GM21447 (cell line): Measurements from ENCODE around the gene MMRN2.

ENCODE experiments used
- ATAC-seq: cut with Tn5 transposase; IDR thresholded peaks from one replicate; pipeline ENCODE4 v1.9.1; 2021; ENCODE audit not compliant: unreplicated experiment

Gene MMRN2

DNA sequence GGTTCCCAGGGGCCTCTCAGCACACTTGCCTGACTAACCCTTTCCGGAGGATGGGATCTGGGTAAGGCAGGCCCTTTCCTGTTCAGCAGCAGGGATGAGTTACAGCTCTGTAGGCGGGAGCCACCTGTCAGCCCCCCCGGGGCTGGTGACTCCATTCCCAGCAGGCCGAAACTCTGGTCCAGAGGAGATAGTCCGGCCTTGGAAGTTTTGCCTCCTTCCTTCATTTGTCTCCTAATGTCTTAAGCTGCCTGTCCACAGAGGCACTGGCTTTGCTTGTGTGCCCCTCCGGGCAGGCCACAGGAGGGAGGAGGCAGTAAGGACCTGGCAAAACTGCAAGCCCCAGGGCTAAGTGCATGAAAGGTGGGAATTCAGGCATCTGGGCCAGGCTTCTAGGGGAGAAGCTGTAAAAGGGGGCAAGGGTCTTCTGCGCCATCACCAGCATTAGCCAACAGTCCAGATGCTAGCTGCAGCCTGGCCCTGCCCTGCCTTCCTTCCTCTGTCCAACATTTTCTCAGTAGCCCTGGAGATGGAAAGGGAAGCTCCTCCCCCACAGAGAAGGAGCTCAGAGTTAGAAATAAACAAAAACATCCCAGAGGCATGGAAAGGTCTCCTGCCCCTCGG, 12.1 kb upstream of the MMRN2 start:
- no peak for ATAC-seq

DNA sequence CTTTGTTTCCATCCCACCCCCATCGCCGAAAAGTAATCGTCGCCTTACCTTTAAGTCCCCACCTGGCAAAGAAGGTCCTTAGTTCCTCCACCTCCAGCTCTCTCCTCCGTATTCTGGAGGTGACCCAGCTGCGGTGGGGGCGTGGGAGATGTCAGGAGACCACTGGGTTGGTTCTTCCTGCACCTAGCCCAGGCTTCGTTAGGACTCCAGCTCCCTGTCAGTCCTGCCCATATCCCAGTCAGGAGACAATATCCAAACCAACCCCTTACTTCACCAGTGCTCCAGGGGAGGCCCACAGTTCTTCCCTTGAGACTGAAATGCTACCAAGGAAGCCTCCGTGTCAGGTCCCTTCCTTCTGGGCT, 11.6 kb upstream of the MMRN2 start:
- ATAC-seq = no peak

DNA sequence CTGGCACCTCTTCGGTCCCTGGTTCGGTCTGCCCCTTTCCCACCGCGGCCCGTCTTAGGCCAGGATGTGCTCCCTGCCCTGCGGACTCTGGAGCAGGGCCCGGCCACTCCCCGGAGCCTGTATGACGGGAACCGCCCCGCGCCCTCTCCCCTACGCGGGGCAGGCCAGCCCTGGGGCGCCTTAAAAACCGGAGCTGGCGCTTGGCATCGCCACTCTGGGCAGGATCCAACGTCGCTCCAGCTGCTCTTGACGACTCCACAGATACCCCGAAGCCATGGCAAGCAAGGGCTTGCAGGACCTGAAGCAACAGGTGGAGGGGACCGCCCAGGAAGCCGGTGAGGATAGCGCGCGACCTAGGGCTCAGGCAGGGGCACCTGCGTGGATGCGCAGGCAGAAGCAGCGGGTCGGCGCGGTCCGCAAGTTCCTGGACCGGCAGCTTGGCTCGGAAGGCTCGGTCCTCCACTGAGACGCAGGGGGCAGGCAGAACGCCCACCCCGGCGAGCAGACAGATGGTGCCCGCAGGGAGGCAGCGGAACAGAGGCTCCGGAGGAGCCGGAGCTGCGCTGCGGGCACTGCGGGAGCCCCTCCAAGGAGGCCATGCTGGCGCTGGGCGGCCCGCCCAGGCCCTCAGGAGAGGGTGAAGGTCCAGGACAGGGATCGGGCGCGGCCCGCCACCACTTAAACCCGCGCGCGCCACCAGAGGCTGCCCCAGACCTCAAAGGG, 11.0 kb upstream of the MMRN2 start, which contains the start of gene ADIRF:
Gene ADIRF (plus strand): TSS at position 212 of the 723 bp plus-strand sequence. CDS start 63 bp downstream, at position 275.
- ATAC-seq = no peak

DNA sequence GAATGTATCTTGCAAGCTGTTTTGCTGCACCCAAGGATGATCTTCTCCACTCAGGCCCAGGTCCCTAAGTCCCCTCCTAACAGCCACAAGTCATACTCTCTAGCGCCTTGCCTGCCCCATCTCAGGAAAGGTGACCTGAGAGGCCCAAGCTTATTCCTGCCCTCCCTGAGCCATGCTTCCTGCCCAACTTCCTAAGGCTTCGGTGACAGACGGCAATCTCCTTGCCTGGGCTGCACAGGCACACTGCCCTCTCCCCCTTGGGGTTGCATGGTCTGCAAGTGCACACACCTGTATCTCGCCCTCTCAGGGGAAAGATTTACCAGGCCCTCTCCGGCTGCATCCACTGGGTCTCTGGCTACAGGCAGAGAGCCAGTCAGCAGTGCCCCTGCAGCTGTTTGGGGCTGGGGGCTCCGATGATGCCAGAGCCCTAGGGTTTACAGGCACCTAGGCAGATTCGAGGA, 10.1 kb upstream of the MMRN2 start:
- ATAC-seq = no peak

DNA sequence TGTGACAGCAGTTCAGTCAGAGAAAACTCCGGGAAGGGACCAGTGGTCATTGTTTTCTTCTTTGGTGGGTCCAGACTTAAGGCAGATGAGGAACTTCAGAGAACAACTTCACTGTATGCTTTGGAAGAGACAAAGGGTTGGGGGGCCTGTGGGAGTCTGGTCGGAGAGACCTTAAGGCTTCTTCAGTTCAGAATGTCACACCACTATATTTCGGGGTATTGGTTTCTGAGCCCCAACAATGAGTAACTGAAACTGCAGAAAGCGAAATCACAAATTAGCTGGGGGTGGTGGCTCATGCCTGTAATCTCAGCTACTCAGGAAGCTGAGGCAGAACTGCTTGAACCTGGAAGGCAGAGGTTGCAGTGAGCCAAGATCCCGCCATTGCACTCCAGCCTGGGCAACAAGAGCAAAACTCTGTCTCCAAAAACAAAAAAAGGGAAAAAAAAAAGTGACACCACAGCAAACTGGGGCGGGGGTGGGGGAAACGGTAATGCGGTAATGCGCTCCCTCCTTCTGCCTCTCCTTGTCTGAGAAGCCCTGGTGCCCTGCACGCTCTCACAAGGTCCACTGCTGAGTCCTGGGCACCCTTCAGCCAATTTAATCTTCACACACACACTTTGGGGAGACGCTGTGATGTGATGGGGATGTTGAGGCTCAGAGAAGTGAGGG, 8.7 kb upstream of the MMRN2 start:
- peak; percentile 33 for ATAC-seq

DNA sequence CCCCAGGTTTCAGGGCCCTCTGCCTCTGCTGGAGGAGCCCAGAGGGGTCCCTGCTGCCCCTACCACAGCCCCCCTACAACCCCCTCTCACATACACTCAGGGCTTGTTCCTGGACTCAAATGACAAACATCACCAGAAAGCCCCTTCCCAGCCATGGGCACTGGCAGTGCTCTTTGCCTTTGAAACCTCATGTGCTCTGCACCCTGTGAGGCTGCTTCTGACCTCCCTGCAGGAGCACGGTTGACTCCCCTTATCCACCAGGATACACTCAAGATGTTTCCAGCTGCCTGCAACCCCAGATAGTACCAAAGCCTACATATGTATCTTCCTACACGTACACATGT, 7.4 kb upstream of the MMRN2 start:
- ATAC-seq = no peak

DNA sequence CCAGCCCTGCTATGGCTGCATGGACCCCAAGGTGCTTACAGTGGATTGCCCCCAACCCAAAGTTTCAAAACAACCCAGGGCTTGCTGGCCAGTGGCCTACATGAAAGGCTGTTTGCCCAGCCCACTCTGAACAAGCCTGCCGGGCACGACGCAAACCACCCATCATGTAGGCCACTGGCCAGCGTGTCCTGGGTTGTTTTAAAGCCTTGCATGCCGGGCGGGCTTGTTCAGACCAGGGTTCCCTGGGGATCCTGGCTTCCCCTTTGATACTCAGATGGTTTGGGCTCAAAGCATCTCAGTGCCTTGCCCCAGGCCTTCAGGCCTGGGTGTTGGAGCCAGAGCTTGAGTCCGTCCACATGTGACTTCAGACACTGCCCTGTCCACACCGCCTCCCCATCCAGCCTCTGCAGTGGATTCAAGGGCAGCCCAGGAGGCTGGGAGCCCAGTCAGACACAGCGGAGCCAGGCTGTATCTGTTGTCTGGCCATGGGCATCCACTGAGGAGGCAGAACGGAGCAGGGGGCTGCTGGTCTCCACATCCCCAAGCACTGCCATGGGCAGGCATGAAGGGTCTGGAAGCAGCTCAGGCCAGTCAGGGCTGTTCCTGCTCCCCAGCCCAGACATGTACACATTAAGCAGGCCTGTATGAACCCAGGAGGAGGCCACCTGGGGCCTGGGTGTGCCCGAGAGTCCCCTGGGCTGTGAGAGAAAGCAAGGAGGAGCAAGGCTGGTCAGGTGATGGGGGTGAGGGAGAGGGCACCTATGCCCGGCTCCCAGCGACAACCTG, 6.8 kb upstream of the MMRN2 start:
- no peak for ATAC-seq

DNA sequence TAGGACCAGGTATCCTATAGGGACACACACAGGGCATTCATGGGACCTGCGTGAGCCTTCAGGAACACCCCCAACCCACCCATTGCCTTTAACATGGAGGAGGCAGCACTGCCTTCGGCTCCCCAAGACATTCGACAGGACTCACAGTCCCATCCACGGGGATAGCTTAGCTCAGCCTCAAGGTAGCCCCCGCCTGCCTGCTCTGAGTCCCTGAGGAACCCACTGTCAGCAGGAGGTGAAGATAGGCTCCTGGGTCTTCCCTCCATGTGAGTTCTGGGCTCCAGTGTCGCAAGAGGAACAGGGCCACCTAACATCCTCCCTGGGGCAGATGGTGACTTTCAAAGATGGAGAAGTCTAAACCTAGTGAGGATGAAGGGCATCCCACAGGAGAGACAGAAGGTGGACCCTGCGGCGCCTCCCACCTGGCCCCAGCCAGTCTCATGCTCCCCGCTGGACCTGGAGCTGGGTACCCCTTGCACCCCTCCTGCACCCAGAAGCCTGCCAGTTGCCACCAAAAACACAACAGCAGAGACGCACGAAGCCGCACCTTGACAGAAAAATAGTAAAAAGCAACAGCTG, 6.0 kb upstream of the MMRN2 start:
- ATAC-seq = no peak

DNA sequence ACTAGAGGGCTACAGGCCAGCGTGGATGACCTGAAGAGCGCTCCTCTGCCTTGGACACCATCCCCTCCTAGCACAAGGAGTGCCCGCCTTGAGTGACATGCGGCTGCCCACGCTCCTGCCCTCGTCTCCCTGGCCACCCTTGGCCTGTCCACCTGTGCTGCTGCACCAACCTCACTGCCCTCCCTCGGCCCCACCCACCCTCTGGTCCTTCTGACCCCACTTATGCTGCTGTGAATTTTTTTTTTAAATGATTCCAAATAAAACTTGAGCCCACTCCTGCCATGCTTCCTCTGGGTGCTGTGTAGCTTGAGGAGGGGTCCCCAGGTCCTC, 5.5 kb upstream of the MMRN2 start:
- ATAC-seq = no peak

DNA sequence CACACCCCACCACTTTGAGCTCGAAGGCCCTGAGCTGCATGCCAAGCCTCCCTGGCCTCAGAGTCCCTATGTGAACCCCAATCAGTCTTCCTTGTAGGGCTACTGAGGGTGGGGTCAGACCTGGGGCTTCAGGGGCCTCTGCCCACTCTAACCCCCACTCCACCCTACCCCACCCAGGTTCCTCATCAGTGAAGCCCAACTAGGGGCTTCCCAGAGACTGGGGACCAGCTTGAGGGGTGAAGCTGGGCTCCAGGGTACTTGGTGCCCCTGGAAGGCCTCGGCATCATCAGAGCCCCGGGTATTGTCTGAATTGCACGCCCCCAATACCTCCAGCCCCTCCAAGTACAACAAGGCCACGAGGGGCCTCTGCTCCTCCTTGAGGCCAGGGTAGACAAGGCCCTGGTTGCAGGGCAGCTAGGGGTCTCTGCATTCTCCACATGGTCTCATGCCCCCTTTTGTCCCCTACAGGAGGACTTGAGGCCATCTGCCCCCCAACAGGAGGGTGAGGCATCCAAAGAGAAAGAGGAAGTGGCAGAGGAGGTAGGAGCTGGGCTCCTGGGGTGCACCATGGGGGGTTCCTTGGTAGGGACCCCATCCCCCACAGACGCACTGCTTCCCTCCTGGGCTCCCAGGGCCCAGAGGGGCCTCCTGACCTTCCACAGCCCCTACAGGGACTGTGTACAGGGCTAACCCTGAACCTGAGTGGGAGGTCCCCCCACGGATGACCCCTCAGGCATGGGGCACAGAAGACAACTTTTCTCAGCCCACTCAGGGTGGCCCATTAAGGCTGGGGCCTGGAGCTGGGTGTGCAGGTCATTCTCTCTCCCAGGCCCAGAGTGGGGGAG, 4.9 kb upstream of the MMRN2 start:
- ATAC-seq = no peak

DNA sequence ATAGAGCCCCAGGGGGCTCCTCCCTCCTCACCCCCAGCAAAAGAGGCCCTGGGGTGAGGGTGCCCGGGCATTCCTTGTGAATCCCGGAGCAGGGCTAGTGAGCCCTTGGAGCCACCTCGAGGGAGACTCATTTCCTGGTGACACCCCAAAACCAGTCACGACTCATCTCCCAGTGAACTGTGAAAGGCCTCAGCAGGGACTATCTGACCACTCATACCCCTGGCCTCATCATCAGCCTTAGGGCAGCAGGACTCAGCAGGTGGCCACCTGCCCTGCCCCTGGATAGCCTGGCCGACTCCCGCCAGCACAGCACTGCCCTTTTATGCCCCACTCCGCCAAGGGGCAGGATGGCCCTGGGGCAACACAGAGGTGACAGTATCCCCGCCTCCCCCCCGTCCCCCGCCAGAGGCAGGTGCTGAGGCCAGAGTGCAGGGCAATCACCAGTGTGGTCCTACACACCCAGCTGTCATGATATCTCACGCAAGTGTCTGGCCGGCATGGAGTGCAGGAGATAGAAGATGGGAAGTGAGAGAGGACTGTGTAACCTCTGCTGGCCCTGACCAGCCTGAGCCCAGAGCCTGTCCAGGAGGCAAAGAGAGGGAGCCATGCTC, 4.2 kb upstream of the MMRN2 start:
- ATAC-seq = no peak

DNA sequence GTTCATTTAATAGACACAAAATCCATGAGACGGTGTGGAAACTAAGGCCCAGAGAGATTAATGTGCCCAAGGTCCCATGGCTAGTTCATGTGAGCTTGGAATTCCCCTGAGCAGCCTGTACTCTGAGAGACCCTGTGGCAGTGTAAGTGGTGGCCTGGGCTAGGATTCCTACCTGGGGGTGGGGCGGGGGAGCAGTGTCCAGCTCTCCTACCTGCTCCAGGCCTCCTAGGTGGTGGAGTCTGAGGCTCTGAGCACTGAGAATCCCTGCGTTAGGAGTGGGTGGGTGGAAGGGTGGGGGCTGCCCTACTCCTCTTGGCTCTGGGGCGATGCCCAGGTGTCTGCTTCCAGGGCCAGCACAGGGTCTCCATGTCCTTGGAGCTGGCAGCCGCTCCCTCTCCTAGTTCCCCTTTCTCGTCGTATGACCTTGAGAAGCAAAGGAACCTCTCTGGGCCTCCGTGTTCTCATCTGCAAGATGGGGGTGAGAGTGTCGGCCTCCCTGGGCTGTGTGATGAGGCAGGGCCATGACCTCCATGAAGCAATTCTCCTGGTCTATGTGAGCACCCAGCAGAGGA, 3.5 kb upstream of the MMRN2 start:
- ATAC-seq = no peak

DNA sequence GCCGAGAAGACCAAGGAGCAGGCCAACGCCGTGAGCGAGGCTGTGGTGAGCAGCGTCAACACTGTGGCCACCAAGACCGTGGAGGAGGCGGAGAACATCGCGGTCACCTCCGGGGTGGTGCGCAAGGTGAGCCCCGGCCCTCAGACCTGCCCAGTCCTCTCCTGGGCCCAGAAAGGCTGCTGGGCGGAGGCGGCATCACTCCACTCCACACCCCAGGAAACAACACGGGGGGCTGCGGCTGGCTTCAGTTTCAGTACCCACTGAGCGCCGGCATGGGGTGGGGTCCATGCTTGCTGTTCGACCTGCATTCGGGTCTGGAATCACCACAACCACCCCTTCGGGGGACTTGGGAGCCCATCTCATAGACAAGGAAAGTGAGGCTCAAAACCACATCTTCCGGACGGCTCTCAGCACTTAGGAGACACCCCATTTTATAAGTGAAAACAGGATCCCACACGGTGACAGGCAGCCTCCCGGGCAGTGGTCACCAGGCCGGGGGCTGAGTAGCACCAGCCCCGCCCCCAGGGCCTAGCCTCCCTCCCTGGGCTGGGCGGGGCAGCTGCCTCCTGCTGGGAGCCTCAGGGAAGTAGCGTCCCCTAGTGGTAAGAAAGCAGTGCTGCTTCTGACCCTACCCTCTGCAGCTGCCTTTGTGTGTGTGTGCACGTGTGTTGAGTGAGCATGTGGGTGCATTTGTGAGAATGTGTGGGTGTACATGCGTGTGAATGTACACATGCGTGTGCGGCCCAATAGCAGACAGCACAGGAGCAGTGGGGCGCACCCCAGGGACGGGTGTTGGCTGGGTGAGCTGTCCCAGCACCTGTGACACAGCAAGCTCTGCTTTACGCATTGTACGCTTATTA, 2.8 kb upstream of the MMRN2 start:
- ATAC-seq = no peak

DNA sequence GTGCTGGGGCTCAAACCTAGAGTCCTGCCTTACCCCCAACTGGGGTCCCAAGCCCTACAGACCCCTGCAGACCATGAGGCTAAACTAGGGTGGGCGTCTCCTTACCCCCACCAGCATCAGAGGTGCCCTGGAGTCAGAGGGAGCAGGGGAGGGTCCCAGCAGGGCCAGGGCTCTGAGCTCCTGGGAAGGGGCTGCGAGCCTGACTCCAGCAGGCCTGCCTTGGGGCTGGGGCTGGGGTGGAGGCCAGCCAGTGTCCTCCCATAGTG, 2.3 kb upstream of the MMRN2 start:
- no peak for ATAC-seq

DNA sequence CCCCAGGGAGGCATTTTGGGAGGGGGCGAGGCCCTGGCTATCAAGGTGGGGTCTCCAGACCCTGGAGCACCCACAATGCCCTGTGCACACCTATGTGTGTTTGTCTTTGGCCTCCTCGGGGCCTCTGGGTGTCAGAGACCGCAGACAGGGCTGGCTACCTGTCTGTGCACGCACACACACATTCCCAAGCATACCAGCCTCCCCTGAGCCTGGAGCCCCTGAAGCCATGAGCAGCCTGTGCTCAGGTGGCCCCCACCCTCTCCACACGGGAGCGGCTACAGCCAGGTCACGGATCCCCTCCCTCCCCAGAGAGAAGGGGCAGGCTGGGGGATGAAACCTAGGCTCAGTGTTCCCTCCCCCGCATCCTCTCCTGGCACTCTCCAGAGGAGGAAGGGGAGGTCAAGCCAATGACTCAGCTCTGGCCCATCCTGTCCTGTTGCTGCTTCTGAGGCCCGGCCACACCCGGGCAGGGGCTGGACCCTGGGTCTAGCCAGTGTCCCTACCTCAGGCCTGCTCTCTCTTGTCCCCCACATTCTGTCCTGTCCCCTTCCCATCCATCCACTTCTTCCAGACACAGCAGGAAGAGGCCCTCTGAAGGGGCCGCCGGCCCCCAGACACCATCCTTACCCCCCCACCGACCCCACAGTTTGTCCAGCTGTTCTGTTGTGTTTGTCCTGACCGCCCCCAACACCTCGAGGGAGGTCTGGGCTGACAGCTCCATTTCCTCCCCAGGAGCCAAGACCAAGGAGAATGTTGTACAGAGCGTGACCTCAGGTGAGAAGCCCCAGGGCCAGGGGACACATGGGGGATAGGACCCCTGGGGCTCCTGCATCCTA, 1.7 kb upstream of the MMRN2 start:
- no peak for ATAC-seq

DNA sequence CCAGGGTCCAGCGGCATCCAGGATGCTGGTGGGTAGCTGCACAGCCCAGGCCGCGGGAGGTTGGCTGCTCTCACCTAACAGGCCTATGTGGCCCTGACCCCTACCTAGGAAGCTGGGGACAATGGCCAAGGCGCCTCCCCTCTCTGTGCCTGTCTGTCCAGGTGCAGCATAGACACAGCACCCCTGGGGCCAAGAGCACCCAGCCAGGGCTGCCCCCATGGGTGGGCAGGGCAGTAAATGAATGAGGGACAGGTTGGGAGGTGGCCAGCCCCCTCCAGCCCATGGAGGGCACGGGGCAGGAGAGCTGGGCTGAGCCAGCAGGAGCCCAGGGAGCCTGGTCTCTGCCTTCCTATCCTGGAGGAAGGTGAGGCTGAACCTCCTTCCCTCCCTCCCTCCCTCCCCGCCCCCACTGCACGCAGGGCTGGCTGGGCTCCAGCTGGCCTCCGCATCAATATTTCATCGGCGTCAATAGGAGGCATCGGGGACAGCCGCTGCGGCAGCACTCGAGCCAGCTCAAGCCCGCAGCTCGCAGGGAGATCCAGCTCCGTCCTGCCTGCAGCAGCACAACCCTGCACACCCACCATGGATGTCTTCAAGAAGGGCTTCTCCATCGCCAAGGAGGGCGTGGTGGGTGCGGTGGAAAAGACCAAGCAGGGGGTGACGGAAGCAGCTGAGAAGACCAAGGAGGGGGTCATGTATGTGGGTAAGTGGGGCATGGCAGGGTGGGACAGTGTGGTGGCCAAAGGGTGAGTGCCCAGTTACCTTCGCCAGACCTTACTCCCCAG, 893 bp upstream of the MMRN2 start, which contains the start of gene SNCG:
Gene SNCG (plus strand): TSS at position 484 of the 785 bp plus-strand sequence. CDS start 99 bp downstream, at position 583.
- ATAC-seq = no peak

DNA sequence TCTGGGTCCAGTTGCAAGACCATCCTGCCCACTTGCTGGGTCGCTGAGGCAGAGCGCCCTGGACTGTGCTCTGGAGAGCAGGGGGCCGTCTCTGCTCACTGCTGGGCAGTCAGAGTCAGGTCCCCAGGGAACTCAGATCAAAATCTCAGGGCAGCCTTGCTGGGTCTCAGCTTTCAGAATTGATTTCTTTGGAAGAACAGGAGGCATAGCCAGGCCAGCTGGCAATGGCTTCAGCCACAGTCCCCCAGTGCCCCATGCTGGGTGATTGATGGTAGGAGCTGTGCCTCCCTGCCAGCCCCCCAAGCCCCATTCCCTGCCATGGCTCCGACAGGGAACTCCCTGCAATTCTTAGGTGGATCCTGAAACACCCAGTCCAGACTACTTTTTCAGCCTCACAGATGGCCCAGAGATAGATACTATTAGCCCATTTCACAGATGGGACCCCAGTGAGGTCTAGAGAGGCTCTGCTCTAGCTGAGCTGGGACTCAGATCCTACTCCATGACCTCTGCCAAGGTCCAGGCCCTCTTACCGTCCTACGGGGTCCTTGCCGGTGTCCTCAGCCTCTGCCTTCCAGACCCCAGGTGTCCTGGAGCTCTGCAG, 467 bp downstream of the MMRN2 start:
- ATAC-seq = no peak
